HFF-Myc (cell line): ENCODE results near the gene FNDC3B.

Experiments
- DNase-seq: peaks from one replicate; pipeline ENCODE4 v3.0.0-alpha.2; 2011; ENCODE audit warnings: low read depth; ENCODE audit errors: extremely low read depth
- H3K4me3 ChIP-seq: replicated peaks from 2 replicates; pipeline ENCODE4 v1.5.1; 2011; ENCODE audit warnings: low read depth, mild to moderate bottlenecking, control low read depth, low read length
- TF ChIP-seq, protein P1 (sequence below): IDR thresholded peaks from 2 replicates; pipeline ENCODE4 v1.5.1; 2012; ENCODE audit warnings: mild to moderate bottlenecking, low read depth, low read length, control low read depth; ENCODE audit errors: missing control alignments

The FNDC3B gene

DNA sequence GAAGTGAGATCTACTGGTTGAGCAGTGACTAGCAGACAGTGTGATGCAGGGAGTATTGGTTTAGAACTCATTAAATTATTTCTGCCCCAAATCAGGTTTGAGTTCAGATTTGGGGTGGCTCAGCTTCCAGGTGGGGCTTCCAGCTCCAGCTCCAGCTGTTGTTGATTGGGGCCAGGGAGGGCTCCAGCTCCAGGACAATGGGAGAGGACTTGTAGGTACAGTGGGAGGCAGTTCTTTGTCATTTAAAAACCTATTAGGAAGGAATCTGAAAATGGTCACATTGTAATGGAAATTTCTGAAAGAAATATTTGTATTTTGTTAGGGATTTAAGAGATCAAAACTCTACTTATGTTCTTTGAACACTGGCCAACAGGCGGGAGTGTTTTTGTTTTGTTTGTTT lies 97.0 kb downstream of the FNDC3B start:
- DNase-seq = no peak

DNA sequence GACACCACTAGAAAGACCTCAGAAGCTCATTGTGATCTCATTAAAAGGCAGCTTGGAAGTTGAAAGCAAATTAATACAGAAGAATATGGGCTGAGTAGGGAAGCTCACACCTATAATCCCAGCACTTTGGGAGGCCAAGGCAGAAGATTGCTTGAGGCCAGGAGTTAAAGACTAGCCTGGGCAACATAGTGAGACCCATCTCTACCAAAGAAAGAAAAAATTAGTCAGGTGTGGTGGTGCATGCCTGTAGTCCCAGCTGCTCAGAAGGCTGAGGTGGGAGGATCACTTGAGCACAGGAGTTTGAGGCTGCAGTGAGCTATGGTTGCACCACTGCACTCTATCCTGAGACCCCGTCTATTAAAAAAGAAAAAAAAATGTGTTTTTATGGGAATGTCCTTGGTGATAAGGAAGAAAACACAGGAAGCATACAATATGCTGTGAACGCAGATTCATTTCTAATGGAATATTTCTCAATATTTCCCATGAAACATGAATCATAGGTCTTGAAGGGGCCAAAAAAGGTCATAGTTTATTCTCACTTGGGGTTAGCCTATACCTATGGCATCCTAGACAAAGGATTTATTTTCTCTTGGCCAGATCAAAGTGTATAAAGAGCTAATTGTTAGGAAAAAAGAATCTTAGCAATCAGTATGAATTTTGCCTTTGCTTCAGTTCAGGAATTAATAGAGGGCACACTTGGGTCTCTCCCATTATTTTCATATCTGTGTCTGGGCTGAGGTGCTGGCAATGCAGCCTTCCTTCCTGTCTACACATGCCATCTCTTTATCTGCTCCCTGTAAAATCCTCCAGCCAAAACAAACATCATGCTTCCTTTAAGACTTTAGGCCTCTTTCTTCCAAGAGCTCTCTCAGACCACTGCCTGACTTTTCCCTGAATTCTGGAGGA lies 98.2 kb downstream of the FNDC3B start:
- TF ChIP-seq, protein P1, sequence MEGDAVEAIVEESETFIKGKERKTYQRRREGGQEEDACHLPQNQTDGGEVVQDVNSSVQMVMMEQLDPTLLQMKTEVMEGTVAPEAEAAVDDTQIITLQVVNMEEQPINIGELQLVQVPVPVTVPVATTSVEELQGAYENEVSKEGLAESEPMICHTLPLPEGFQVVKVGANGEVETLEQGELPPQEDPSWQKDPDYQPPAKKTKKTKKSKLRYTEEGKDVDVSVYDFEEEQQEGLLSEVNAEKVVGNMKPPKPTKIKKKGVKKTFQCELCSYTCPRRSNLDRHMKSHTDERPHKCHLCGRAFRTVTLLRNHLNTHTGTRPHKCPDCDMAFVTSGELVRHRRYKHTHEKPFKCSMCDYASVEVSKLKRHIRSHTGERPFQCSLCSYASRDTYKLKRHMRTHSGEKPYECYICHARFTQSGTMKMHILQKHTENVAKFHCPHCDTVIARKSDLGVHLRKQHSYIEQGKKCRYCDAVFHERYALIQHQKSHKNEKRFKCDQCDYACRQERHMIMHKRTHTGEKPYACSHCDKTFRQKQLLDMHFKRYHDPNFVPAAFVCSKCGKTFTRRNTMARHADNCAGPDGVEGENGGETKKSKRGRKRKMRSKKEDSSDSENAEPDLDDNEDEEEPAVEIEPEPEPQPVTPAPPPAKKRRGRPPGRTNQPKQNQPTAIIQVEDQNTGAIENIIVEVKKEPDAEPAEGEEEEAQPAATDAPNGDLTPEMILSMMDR = no peak

More for the DNA sequence above, 97.0 kb downstream of the FNDC3B start:
- TF ChIP-seq, protein P1 = no peak
- H3K4me3 ChIP-seq = no peak overlapping the region

DNA sequence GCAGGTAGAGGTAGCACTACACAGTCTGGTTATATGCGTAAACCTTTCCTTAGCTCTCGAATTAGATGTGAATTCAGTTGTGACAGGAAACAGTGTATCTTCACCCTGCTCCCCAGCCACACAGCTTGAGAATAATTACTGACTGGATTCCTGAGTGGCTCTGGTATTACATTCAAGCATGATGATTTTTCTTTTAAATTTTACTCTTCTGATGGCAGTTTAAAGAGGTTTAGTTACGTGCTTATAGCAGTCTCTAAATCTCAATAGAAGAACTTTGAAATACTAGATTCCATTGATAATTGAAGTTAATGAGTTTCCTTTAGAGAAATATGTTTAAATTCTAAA lies 98.8 kb downstream of the FNDC3B start:
- no peak for DNase-seq
- TF ChIP-seq, protein P1 = no peak
- H3K4me3 ChIP-seq = no peak overlapping the region

More for the DNA sequence above, 98.2 kb downstream of the FNDC3B start:
- H3K4me3 ChIP-seq = no peak overlapping the region
- no peak for DNase-seq

DNA sequence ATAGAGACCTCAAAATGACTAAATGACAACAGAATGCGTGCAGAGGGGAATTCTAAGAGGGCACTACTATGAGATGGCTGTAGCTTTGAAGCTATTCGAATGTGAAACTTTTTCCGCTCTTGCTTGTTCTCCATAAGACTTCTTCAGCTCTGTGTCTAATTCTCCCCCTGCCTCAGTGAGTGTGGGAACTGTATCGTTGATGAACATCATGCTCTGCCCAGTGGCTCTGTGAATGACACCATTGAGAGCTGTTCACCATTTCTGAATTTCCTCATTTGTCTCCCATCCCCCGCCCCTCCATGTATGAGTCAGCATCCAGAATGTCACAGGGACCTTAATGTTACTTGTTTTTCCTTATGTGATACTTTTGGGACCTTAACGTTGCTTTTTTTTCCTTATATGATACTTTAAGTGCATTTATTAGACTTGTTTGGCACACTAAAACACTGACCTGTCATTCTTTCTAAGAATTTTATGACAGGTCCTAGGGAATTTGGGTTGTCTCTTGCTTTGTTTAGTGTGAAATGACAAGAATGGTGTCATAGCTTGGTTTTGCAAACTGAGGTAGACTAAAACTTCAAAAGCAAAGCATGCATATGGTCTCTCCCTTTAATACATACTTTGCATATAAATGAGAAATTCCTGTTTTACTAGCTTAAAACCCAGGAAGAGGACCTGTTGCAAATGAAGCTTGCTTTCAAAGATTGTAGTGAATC lies 99.6 kb downstream of the FNDC3B start:
- TF ChIP-seq, protein P1 = no peak
- no peak overlapping the region for H3K4me3 ChIP-seq
- no peak for DNase-seq

DNA sequence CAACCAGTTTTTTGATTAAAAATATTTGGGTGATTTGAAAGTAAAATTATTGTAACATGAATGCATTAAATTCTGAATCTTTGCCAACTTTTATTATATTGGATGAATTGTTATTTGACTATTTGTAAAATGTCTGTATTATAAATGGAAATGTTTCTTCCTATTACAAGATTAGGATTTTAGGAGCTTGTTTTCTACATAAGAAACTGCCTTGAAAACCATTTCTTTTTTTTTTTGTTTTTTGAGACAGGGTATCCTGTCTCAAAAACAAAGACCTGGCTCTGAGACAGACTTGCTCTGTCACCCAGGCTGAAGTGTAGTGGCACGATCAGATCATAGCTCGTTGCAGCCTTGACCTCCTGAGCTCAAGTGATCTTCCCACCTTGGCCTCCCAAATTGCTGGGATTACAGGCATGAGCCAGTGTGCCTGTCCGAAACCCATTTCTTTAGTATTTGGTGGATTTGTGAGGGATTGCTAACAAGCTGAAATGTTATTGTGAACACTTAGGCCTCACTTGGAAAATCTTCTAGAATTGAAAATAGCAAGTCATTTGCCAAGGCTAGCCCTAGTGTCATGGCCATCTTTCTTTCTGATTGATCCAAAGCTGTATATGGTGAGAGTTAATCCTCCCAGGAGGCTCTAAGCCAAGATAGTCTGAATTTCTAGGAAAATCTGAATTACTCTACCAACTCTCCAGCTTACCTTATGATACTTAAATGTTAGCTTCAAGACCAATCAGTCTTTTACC lies 100.3 kb downstream of the FNDC3B start:
- DNase-seq = no peak
- no peak overlapping the region for H3K4me3 ChIP-seq
- TF ChIP-seq, protein P1 = no peak

DNA sequence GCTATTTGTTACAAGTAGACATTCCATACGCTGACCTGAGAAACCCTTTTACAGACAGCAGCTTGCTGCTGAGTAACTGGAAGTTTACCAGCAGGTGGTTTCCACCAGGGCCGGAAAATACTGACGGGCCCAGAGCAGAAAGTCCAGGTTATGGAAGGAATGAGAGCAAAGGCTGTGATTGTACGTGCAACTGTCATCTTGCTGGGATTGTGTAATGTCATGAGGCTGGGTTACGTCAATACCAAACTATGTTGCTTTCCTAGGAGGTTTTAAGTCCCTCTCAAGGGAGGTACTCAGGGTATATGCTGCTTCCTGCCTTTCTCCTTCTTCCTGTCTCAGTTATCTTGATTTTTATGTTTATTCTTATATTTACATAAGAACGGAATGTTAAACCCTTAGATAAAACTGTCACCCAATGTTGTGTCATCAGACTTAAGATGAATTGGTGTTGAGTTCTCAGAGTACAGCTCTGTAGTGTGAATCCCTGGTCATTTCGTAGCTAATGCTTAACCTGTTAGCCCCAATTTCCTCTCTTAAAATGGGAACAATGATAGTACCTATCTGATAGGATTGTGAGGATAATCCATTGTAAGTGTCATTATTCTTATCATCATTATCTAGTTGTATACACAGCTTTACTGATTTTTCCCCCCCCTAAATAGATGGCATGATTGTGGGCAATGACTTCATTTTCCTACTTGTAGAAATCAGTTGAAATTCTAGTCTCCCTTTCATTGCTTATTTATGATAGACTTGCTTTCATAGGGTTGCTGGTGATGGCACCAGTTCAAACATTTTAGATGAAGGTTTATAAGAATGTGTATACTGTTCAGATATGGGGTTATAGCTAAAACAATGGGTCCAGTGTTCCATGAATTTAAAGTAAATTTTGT lies 101.4 kb downstream of the FNDC3B start:
- TF ChIP-seq, protein P1 = no peak
- DNase-seq = no peak
- H3K4me3 ChIP-seq = no peak overlapping the region
